MCF 10A (cell line): ENCODE measurements around the gene CELSR1. TPM values are rescaled to one million over a fixed set of nuclear protein-coding genes. Genes with fewer than 3 reads are reported as not detected.

Experiments
- BruUV-seq: library from RNA; stranded (reverse); fragments of 400-500 nt; replicated peaks from 2 replicates; lab custom pipeline; 2021; lab: Mats Ljungman, UMichigan
- CTCF ChIA-PET: fragments of 300-600 bp; sonication (Branson Sonifier 250); formaldehyde crosslinking; extraction: SDS; loops from one replicate; lab custom pipeline; 2021; ENCODE audit warnings: antibody characterized with exemption, inconsistent platforms; lab: Yijun Ruan, JAX
- POLR2A ChIA-PET: fragments of 300-600, 350-650 bp; sonication (Branson Sonifier 250); formaldehyde crosslinking; extraction: SDS; loops from one replicate; lab custom pipeline; 2020; ENCODE audit warnings: antibody characterized with exemption, inconsistent platforms; lab: Yijun Ruan, JAX
- DNase-seq: peaks from one replicate; pipeline ENCODE4 v3.0.0-alpha.2; 2018; ENCODE audit not compliant: unreplicated experiment
- H3K27ac Mint-ChIP-seq: one replicate; pipeline ENCODE4 v1.8.0; 2022; ENCODE audit warnings: mild to moderate bottlenecking, low read depth, mixed read lengths; ENCODE audit not compliant: unreplicated experiment
- H3K27me3 Mint-ChIP-seq: one replicate; pipeline ENCODE4 v1.8.0; 2022; ENCODE audit warnings: mixed read lengths; ENCODE audit not compliant: insufficient read depth, unreplicated experiment
- H3K36me3 Mint-ChIP-seq: one replicate; pipeline ENCODE4 v1.8.0; 2022; ENCODE audit warnings: mild to moderate bottlenecking, moderate library complexity, mixed read lengths; ENCODE audit not compliant: insufficient read depth, unreplicated experiment
- H3K4me1 Mint-ChIP-seq: one replicate; pipeline ENCODE4 v1.8.0; 2022; ENCODE audit warnings: mixed read lengths; ENCODE audit not compliant: insufficient read depth, unreplicated experiment
- H3K4me3 Mint-ChIP-seq: one replicate; pipeline ENCODE4 v1.8.0; 2022; ENCODE audit warnings: mild to moderate bottlenecking, moderate library complexity, mixed read lengths; ENCODE audit not compliant: unreplicated experiment
- H3K9me3 Mint-ChIP-seq: one replicate; pipeline ENCODE4 v1.8.0; 2022; ENCODE audit warnings: mixed read lengths; ENCODE audit not compliant: unreplicated experiment
- CTCF ChIP-seq: fragments of 200-600 bp; IDR thresholded peaks from one replicate; pipeline ENCODE4 v1.8.0; 2022; ENCODE audit warnings: antibody characterized with exemption, mild to moderate bottlenecking; ENCODE audit not compliant: unreplicated experiment
- intact Hi-C: fragments of 100-400 bp; cut with micrococcal nuclease; formaldehyde crosslinking; loops from 2 replicates; pipeline ENCODE4 v1.14.1; 2022
- total RNA-seq: library from RNA; stranded (reverse); gene quantifications from 2 replicates; pipeline ENCODE4 v1.2.3, GENCODE V29; 2022

CELSR1 gene
- total RNA-seq, 1 experiment from 2014 or later = 49.1 TPM

- intact Hi-C loops = no loop called here
- ChIA-PET POLR2A (no interaction called here), CTCF (interaction anchor here (0.6 to 1.2 kb wide), 4 partner anchors 24 to 244 kb away, joined by 3 to 4 read pairs (median 3); no protein-coding TSS in a partner anchor)
- Mint-ChIP-seq H3K27me3 (no peaks in the 10 kb centered on the region), H3K36me3 (peaks cover 20% of the 10 kb centered on the region), H3K9me3 (no peaks in the 10 kb centered on the region), H3K4me1 (no peaks in the 10 kb centered on the region), H3K4me3 (no peak overlapping the region), H3K27ac (no peak overlapping the region)
- no peak for TF ChIP-seq CTCF
- no peak for DNase-seq
- BruUV-seq = no TSS peak
Observed at GRCh38 chr22:46392137-46392844, 145.1 kb downstream of the CELSR1 start.

- ChIA-PET POLR2A (no interaction called here), CTCF (interaction anchor here (0.6 to 1.2 kb wide), 2 partner anchors 24 to 150 kb away, joined by 3 to 4 read pairs; no protein-coding TSS in a partner anchor)
- Mint-ChIP-seq H3K27ac (no peak overlapping the region), H3K27me3 (no peaks in the 10 kb centered on the region), H3K4me3 (no peak overlapping the region), H3K9me3 (no peaks in the 10 kb centered on the region), H3K36me3 (peaks cover 24% of the 10 kb centered on the region), H3K4me1 (no peaks in the 10 kb centered on the region)
- no TSS peak for BruUV-seq
- no peak for TF ChIP-seq CTCF
- no peak for DNase-seq
- intact Hi-C loops = no loop called here
Observed at GRCh38 chr22:46391486-46392136, 145.8 kb downstream of the CELSR1 start.

- Mint-ChIP-seq H3K4me3 (no peak overlapping the region), H3K27ac (no peak overlapping the region), H3K27me3 (no peaks in the 10 kb centered on the region), H3K9me3 (no peaks in the 10 kb centered on the region), H3K36me3 (peaks cover 25% of the 10 kb centered on the region), H3K4me1 (no peaks in the 10 kb centered on the region)
- TF ChIP-seq CTCF = no peak
- BruUV-seq = no TSS peak
- ChIA-PET POLR2A (no interaction called here), CTCF (no interaction called here)
- intact Hi-C loops = no loop called here
- no peak for DNase-seq
Observed at GRCh38 chr22:46390652-46391301, 146.6 kb downstream of the CELSR1 start.

- H3K9me3 Mint-ChIP-seq = no peaks in the 10 kb centered on the region
- POLR2A ChIA-PET = no interaction called here
- H3K27ac Mint-ChIP-seq = no peak overlapping the region
- H3K4me3 Mint-ChIP-seq = no peak overlapping the region
- intact Hi-C loops = no loop called here
- DNase-seq = no peak
- no peaks in the 10 kb centered on the region for H3K27me3 Mint-ChIP-seq
- H3K36me3 Mint-ChIP-seq = peaks cover 29% of the 10 kb centered on the region
- CTCF ChIA-PET = interaction anchor here (0.6 kb wide), 1 partner anchor 734 kb away, joined by 3 read pairs; no protein-coding TSS in a partner anchor
- BruUV-seq = no TSS peak
- H3K4me1 Mint-ChIP-seq = no peaks in the 10 kb centered on the region
- TF ChIP-seq CTCF = no peak
Observed at GRCh38 chr22:46390105-46390651, 147.2 kb downstream of the CELSR1 start.
